Central memory CD8-positive, alpha-beta T cell (primary cell): ENCODE measurements around the gene PRX.

ENCODE experiments used
- ATAC-seq: fragments of 150-1000 bp; cut with Tn5 transposase; replicated peaks from 2 replicates; pipeline ENCODE4 v1.10.0; 2022; ENCODE audit warnings: mild to moderate bottlenecking, moderate FRiP score, moderate number of reproducible peaks; ENCODE audit not compliant: poor library complexity, severe bottlenecking; ENCODE audit errors: extremely low read depth
- DNase-seq, 2 donors: peaks; one replicate each; pipeline ENCODE4 v3.0.0; 2021; ENCODE audit warnings: low spot score in 2 of 2
- H3K27ac Mint-ChIP-seq: one replicate; pipeline ENCODE4 v1.8.0; 2022; ENCODE audit warnings: low read depth, mild to moderate bottlenecking, moderate library complexity, mixed read lengths
- H3K27me3 Mint-ChIP-seq: one replicate; pipeline ENCODE4 v1.8.0; 2022; ENCODE audit warnings: mixed read lengths
- H3K36me3 Mint-ChIP-seq: one replicate; pipeline ENCODE4 v1.8.0; 2022; ENCODE audit warnings: mild to moderate bottlenecking, moderate library complexity, mixed read lengths; ENCODE audit not compliant: insufficient read depth
- H3K4me1 Mint-ChIP-seq: one replicate; pipeline ENCODE4 v1.8.0; 2022; ENCODE audit warnings: mixed read lengths
- H3K4me3 Mint-ChIP-seq: one replicate; pipeline ENCODE4 v1.8.0; 2022; ENCODE audit warnings: mild to moderate bottlenecking, moderate library complexity, mixed read lengths
- H3K9me3 Mint-ChIP-seq: one replicate; pipeline ENCODE4 v1.8.0; 2022; ENCODE audit warnings: mixed read lengths

PRX gene

DNA sequence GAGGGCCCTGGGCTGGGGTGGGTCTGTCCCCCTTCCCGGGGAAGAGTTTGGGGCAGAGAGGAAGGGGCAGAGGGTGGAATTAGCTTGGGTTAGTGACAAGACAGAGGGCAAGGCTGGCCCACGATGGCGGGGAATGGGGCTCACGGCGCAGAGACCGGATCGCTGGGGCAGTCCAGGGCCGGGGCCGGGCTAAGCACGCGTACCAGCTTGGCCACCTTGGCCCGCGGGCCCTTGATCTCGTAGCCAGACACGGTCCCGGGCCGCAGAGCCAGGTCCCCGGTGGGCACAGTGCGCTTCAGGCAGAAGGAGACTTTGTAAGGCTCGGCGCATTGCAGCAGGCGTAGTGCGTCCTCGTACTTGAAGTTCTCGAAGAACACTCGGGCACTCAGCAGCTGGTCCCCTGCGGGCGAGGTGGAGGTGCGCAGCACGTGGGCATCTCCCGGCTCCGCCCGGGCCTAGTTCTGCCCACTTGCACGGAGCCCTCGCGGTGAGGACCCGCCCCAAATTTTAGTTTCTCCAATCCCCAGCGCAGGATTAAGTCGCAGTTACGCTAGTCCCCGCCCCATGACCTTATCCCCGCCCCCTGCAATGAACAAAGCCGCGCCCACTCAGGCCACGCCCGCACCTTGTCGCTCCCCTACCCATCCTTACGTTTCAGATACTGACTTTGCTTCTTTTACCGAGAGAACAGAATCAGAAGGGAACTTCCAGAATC, 14.6 kb downstream of the PRX start:
- DNase-seq (no peak), ATAC-seq (peak; percentile 42)
- H3K9me3 Mint-ChIP-seq = no peaks in the 10 kb centered on the region
- peaks cover 21% of the 10 kb centered on the region for H3K4me1 Mint-ChIP-seq
- no peaks in the 10 kb centered on the region for H3K27me3 Mint-ChIP-seq
- peaks cover 2% of the 10 kb centered on the region for H3K36me3 Mint-ChIP-seq
- no peak overlapping the region for H3K27ac Mint-ChIP-seq
- no peak overlapping the region for H3K4me3 Mint-ChIP-seq

DNA sequence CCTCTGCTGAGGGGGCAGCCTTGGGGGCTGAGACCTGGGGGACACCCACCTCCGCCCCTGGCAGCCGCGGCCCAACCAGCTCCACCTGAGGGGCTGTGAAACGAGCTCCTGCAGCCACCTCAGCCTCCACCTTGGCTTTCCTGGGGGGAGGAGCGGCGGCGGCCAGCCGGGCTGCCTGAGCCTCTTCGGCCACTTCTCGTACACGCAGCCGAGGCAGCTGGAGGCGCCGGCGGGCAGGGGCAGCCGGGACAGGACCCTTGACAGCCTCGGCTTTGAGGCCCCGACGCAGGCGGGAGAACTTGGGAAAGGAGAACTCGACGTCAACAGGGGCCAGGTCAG, 15.6 kb downstream of the PRX start:
- H3K36me3 Mint-ChIP-seq = peaks cover 2% of the 10 kb centered on the region
- H3K4me3 Mint-ChIP-seq = no peak overlapping the region
- DNase-seq = no peak
- no peak overlapping the region for H3K27ac Mint-ChIP-seq
- no peaks in the 10 kb centered on the region for H3K9me3 Mint-ChIP-seq
- H3K4me1 Mint-ChIP-seq = peaks cover 15% of the 10 kb centered on the region
- H3K27me3 Mint-ChIP-seq = no peaks in the 10 kb centered on the region
- no peak for ATAC-seq

DNA sequence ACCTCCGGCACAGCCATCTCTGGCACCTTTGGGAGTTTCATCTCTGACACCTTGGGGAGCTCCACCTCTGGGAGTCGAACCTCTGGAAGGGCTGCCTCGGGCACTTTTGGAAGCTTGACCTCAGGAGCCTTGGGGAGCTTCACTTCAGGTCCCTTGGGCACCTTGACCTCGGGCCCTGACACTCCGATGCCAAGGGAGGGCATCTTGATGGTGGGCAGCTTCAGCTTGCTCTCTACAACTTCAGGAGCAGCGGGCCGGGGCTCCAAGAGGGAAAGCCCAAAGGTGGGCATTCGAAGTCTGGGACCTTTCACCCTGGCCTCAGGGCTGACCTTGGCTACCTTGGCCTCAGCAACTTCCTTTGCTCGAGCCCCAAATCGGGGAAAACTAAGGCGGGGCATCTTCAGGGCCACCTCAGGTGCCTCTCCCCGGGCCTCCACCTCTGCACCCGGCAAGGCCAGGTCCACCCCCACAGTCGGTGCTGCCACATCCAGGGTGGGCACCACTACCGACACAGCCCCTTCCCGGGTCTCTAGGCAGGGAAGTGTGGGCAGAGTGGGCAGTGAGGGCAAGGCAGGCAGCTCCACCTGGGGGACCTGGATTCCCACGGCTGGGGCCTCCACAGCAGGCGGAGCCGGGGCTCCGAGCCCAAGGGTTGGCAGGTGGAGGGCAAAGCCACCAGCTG, 16.2 kb downstream of the PRX start:
- ATAC-seq (no peak), DNase-seq (no peak)
- H3K4me3 Mint-ChIP-seq = no peak overlapping the region
- peaks cover 19% of the 10 kb centered on the region for H3K4me1 Mint-ChIP-seq
- H3K36me3 Mint-ChIP-seq = peaks cover 2% of the 10 kb centered on the region
- no peaks in the 10 kb centered on the region for H3K27me3 Mint-ChIP-seq
- no peaks in the 10 kb centered on the region for H3K9me3 Mint-ChIP-seq
- no peak overlapping the region for H3K27ac Mint-ChIP-seq

DNA sequence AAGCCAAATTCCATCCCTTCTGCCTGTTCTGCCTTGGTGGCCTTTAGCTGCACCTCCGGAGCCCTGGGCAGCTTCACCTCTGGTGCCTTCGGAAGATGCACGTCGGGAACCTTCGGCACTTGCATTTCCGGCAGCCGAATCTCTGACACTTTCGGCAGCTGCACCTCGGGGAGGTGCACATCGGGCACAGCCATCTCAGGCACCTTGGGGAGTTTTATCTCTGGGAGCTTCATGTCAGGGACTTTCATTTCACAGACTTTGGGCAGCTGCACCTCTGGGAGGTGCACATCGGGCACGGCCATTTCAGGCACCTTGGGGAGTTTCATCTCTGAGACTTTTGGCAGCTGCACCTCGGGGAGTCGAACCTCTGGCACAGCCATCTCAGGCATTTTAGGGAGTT, 17.2 kb downstream of the PRX start:
- Mint-ChIP-seq H3K36me3 (peaks cover 2% of the 10 kb centered on the region), H3K27me3 (no peaks in the 10 kb centered on the region), H3K27ac (no peak overlapping the region), H3K9me3 (no peaks in the 10 kb centered on the region), H3K4me1 (peaks cover 18% of the 10 kb centered on the region), H3K4me3 (no peak overlapping the region)
- DNase-seq (no peak), ATAC-seq (no peak)

DNA sequence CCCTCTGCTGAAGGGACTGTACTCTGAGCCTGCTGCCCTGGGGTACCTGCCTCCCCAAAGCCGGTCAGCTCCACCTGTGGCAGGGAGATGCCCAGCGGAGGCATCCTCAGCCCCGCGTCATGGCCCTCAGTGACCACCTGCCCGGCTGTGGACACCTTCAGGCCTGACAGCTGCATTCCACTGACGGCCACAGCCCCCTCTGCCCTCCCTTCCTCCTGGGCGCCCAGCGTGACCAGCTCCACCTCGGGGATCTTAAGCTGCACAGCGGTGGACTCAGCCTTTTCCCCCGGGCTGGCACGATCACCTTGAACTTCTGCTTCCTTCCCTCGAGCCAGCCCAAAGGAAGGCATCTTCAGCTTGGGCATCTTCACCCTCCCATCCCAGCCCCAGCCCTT, 18.4 kb downstream of the PRX start:
- no peak for DNase-seq
- no peak for ATAC-seq
- Mint-ChIP-seq H3K27me3 (no peaks in the 10 kb centered on the region), H3K4me1 (peaks cover 14% of the 10 kb centered on the region), H3K4me3 (no peak overlapping the region), H3K36me3 (peaks cover 2% of the 10 kb centered on the region), H3K27ac (no peak overlapping the region), H3K9me3 (no peaks in the 10 kb centered on the region)

DNA sequence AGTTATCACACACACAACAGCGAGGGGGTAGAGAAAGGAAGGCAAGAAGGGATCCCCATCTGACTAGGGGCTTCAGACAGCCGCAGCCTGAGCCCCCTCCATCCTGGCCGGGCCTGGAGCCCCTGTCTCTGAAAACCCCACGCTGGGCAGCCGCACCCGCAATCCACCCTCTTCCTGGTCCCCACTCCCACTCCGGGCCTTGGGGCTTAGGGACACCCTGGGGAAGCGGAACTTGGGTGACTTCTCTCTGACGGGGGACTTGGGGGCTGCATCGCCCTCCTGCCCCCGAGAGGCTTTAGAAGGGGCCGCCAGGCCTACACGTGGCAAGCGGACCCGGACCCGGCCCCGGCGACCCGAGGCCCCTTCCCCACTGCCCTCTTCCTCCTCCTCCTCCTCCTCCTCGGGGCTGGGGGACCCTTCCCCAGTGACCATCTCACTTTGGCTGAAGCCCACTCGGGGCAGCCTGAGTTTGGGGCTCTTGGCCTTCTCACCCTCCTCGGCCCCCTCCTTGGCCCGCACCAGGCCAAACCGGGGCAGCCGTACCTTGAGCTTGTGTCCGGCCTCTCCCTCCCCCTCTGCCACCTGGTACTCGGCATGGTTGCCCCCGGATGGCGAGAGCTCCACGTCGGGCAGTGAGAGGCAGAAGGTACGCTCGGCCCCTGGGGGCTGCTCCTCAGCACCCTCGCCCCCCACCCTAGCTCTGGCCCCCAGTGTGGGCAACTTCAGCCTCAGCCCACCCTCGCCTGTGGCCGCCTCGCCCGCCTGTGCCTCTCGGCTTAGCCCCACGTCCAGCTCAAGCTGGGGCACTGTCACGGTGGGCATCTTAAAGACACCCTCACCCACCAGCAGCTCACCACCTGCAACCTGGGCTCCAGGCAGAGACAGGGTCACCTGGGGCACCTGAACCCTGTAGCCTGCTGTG, 19.0 kb downstream of the PRX start:
- Mint-ChIP-seq H3K27me3 (no peaks in the 10 kb centered on the region), H3K36me3 (peaks cover 2% of the 10 kb centered on the region), H3K9me3 (no peaks in the 10 kb centered on the region), H3K4me1 (peaks cover 10% of the 10 kb centered on the region), H3K4me3 (no peak overlapping the region), H3K27ac (no peak overlapping the region)
- no peak for ATAC-seq
- no peak for DNase-seq

DNA sequence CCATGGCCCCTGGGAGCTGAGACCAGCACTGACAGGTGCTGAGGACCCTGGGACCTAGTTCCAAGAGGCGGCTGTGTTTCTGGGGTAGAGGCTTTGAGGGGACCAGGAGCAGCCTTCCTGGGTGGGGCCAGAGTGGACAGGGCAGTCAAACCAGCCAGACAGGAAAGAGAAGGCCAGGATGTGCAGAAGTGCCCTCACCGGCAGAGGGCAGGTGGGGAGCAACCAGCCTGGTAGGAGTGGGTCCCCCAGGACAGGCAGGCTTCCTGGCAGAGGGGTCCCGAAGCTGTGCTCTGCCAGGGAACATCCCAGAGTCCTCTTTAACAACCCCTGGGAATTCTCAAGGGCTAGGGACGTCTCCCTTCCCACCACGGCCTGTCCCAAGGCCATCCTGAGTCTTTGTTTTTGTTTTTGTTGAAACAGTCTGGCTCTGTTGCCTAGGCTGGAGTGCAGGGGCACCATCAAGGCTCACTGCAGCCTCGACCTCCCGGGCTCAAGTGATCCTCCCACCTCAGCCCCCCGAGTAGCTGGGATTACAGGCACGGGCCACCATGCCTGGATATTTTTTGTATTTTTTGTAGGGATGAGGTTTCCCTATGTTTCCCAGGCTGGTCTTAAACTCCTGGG, 20.2 kb downstream of the PRX start:
- Mint-ChIP-seq H3K27ac (no peak overlapping the region), H3K9me3 (no peaks in the 10 kb centered on the region), H3K27me3 (no peaks in the 10 kb centered on the region), H3K4me1 (peaks cover 6% of the 10 kb centered on the region), H3K4me3 (no peak overlapping the region), H3K36me3 (peaks cover 2% of the 10 kb centered on the region)
- DNase-seq (no peak), ATAC-seq (no peak)

DNA sequence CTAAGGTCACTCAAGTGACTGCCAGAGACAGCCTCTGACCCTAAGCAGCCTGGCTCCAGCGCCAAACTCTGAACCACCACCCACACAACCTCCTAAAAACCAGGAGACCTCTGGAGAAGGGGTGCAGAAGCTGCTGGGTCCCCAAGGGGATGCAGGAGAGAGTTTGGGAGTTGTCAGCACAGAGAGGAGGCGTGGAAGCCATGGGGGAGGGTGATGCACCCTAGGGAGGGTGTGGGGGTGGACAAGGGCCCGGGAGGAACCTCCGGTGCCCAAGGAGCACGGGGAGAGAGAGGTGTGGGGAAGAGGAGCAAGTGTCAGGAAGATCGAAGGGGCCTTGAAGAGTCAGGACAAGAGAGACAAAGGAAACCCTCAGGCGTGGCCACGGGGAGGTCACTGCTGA, 21.1 kb downstream of the PRX start:
- Mint-ChIP-seq H3K9me3 (no peaks in the 10 kb centered on the region), H3K4me1 (peaks cover 6% of the 10 kb centered on the region), H3K4me3 (no peak overlapping the region), H3K27me3 (no peaks in the 10 kb centered on the region), H3K27ac (no peak overlapping the region), H3K36me3 (peaks cover 2% of the 10 kb centered on the region)
- DNase-seq = no peak
- no peak for ATAC-seq

DNA sequence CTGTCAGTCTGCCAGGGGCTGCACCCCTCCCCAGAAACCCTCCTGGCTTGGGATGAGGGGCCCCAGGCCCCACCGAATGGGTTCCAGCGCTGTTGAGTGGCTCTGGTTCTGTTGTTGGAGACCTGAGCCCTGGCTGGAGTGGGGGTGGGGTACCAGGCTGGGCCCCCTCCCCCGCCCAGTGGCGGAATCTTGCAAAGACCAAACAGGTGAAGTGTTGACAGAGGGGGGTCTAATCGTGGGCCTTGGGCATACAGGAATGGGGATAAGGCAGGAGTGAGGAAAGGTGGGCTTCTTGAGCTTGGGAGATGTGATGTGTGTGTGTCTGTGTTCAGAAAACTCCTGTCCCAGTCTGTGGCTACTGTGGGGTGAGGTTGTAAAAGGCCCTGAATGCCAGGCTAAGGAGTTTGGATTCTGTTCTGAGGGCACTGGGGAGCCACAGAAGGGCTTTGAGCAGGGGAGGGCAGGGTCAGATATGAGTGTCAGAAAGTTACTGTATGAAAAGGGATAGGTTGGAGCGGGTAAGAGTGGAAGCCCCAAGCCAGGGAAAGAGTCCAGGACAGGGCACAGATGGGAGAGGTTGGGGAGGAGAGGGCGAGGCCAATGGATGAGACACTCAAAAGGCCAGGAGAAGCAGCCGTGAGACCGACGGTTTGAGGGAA, 23.0 kb downstream of the PRX start, which contains the start of gene HIPK4:
HIPK4 (minus strand) TSS at position 98 of the 659 bp plus-strand sequence. CDS start 279 bp downstream, outside the sequence.
- no peak for ATAC-seq
- Mint-ChIP-seq H3K4me3 (no peak within 1 kb of the TSS), H3K4me1 (peaks cover 6% of the 10 kb centered on the region), H3K27ac (no peak within 1 kb of the TSS), H3K9me3 (no peaks in the 10 kb centered on the region), H3K27me3 (no peaks in the 10 kb centered on the region), H3K36me3 (peaks cover 2% of the 10 kb centered on the region)
- no peak for DNase-seq

DNA sequence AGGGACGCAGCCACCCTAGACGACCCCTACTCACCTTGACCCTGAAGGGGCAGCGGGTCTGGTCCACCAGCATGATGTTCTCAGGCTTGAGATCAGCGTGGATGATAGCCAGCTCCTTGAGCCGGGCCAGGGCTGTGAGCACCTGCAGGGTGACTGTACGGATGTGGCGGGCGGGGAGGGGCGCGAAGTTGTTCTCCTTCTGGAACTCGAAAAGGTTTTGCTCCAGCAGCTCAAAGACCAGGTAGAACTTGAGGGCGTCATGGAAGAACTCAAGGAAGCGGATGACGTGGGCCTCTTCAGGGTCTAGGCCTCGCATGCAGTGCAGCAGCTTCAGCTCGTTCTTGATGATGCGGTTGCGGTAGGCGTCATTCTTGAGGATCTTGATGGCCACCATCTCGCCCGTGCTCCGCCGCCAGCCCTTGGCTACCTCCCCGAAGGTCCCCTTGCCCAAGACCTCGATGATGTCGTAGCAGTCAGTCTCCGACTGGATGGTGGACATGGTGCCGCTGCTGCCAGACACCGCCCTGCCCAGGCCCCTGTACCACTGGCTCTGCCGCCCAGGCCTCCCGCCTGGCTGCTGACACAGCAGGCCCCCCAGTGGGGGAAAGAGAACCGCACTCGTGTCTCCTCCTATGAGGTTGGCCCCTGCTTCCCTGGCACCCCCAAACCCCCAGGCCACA, 23.6 kb downstream of the PRX start:
- no peak for DNase-seq
- Mint-ChIP-seq H3K9me3 (no peaks in the 10 kb centered on the region), H3K4me1 (peaks cover 6% of the 10 kb centered on the region), H3K36me3 (peaks cover 2% of the 10 kb centered on the region), H3K27me3 (no peaks in the 10 kb centered on the region), H3K27ac (no peak overlapping the region), H3K4me3 (no peak overlapping the region)
- ATAC-seq = no peak

DNA sequence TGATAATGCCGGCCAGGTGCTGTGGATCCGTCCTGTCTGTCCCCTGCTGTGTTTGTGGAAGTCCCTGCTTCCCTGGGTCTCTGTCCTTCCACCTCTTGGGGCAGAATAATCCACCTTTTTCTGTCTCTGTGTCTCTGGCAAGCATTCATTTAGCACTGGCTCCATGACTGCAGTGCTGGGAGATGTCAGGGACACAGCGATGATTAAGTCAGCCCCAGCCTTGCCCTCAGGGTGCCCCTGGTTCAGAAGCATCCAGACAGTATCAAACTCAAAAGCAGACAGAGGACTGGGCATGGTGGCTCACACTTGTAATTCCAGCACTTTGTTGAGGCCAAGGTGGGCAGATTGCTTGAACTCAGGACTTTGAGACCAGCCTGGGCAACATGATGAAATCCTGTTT, 24.7 kb downstream of the PRX start:
- Mint-ChIP-seq H3K9me3 (no peaks in the 10 kb centered on the region), H3K27me3 (no peaks in the 10 kb centered on the region), H3K27ac (no peak overlapping the region), H3K4me1 (peaks cover 6% of the 10 kb centered on the region), H3K36me3 (peaks cover 2% of the 10 kb centered on the region), H3K4me3 (no peak overlapping the region)
- no peak for ATAC-seq
- DNase-seq = no peak
